GM20000 (cell line): ENCODE data around the gene AOC1.

Source experiments
- DNase-seq: peaks from one replicate; pipeline ENCODE4 v3.0.0; 2012; ENCODE audit warnings: low spot score
- TF ChIP-seq, protein P1 (sequence below): IDR thresholded peaks from 2 replicates; pipeline ENCODE4 v1.5.1; 2012; ENCODE audit warnings: mild to moderate bottlenecking, control low read depth; ENCODE audit errors: extremely low read depth, missing control alignments

Gene AOC1

DNA sequence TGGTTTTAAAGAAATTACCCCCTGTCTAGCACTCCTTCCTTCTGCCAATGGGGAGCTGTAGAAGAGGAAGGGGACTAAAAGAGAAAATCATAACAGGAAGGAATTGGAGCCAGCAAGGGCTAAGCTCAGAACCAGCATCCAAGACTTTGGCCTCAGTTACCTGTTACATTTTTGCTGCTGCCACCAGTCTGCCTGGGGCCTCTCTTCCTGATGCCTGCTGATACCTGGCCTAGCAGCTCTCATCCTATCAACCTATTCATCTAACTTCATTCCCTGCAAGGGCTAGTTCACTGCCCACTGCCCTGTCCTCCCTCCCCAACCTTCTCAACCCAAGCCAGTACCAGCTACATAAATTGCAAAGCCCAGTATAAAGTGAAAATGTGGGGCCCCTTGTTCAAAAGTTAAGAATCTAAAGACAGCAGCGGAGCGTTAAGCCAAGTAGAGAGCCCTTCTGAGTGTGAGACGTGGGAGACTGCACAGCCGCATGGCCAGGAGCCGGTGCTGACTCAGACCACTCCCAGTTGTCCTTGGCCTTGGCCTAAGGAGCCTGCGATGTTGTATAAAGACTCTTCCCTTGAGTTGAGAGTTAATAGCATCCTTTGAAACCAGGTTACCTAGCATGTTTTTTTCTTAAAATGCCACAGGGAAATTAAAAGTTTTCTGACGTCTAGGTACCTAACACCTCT, 13.2 kb upstream of the AOC1 start:
- DNase-seq = no peak

DNA sequence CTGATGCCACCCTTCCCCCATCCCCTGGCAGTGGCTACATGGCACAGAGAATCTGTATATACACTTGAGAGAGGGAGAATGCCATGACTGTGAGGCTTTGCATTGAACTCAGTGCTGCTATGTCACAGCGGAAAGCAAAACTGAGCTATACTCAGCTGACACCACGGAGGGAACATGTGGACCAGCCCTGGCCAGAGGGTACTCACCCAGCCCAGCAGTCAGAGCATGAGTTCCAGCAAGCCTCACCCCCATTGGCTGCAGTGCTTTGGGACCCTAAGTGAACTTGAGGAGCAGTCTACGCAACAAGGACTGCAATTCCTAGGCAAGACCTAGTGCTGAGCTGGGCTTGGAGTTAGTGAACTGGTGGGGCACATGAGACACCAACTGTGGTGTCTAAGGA, 10.3 kb upstream of the AOC1 start:
- DNase-seq = no peak
- TF ChIP-seq, protein P1, sequence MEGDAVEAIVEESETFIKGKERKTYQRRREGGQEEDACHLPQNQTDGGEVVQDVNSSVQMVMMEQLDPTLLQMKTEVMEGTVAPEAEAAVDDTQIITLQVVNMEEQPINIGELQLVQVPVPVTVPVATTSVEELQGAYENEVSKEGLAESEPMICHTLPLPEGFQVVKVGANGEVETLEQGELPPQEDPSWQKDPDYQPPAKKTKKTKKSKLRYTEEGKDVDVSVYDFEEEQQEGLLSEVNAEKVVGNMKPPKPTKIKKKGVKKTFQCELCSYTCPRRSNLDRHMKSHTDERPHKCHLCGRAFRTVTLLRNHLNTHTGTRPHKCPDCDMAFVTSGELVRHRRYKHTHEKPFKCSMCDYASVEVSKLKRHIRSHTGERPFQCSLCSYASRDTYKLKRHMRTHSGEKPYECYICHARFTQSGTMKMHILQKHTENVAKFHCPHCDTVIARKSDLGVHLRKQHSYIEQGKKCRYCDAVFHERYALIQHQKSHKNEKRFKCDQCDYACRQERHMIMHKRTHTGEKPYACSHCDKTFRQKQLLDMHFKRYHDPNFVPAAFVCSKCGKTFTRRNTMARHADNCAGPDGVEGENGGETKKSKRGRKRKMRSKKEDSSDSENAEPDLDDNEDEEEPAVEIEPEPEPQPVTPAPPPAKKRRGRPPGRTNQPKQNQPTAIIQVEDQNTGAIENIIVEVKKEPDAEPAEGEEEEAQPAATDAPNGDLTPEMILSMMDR = no peak

More for the DNA sequence above, 13.2 kb upstream of the AOC1 start:
- TF ChIP-seq, protein P1 = no peak

GRCh38 chr7:150842716-150843115, 9.6 kb upstream of the AOC1 start:
- no peak for DNase-seq

DNA sequence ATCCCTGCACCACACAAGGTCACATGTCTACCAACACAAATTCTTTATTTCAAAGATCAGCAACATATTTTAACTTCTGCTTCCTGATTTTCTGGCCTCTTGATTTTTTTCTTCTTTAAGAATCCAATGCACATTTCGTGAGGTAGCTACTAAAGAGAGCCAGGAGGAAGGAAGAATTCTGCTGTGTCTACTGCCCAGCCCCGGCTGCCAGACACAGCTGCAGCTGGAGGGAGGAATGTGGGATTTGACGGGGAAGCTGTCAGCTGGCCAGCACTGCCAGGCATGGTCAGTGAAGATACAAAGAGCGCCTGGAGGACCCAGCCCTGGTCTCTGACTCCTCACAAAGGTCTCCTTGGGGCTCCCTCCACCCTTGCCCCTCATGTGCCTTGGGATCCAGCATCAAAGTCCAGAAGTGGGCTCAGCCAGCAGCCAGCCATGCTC, 6.9 kb upstream of the AOC1 start:
- TF ChIP-seq, protein P1 = no peak
- no peak for DNase-seq

More at GRCh38 chr7:150842716-150843115, 9.6 kb upstream of the AOC1 start:
- TF ChIP-seq, protein P1 = no peak

GRCh38 chr7:150846291-150847115, 5.8 kb upstream of the AOC1 start:
- DNase-seq = no peak
- TF ChIP-seq, protein P1 = no peak

DNA sequence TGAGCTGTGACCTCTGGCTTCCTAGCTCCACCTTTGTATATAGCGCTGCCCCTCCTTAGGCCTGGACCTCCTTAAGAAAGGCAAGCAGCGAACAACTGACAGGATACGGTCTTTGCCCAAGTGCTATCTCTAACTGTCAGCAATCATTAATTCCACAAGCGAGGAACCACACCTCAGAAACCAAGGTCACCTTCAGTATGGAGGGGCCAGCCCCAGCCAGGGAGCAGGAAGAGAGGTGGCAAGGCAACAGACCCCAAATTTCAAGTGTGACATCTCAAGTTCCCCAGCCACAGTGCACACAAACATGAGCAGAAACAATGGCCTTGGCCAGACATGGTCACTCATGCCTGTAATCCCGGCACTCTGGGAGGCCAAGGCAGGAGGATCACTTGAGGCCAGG, 4.8 kb upstream of the AOC1 start:
- DNase-seq = no peak

DNA sequence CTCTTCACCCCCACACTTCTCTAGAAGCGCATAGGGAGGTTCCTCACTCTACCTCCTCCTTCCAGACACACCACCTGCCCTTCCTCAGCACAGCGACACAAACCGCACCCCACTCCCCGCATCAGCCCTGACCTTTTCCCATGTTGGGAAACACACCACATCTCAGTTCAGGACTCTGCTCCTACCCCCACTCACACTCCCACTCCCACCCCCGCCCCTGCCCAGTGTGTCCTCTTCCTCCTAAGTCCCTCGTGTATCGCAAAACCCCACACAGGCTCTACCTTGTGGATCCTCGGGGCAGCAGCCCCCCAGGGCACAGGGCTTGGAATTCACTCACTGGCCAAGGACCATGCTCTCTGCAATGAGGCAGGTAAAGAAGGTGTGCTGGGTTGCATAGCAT, 4.2 kb upstream of the AOC1 start:
- no peak for DNase-seq
- TF ChIP-seq, protein P1 = no peak

More for the DNA sequence above, 4.8 kb upstream of the AOC1 start:
- TF ChIP-seq, protein P1 = no peak
